PC-3 (cell line): ENCODE measurements around the gene LMBRD2.

Experiments
- CTCF ChIP-seq: fragments of 300-600 bp; sonication (generic); conservative IDR thresholded peaks from 2 replicates; pipeline ENCODE4 v1.5.1; 2017; ENCODE audit warnings: antibody characterized with exemption, low read depth, mild to moderate bottlenecking, low read length
- EZH2 ChIP-seq: fragments of 300-600 bp; sonication (generic); IDR thresholded peaks from one replicate; pipeline ENCODE4 v1.6.1; 2017; ENCODE audit warnings: antibody characterized with exemption, mild to moderate bottlenecking, low read length; ENCODE audit not compliant: unreplicated experiment
- EZH2phosphoT487 ChIP-seq: fragments of 300-600 bp; sonication (generic); IDR thresholded peaks from 2 replicates; pipeline ENCODE4 v1.6.1; 2018; ENCODE audit warnings: mild to moderate bottlenecking, antibody characterized with exemption, low read length, borderline replicate concordance

GRCh38 chr5:36179950-36180349, 28.3 kb upstream of the LMBRD2 start:
- TF ChIP-seq CTCF (no peak), EZH2 (no peak), EZH2phosphoT487 (no peak)
